OCI-LY3 (cell line): Measurements from ENCODE around the gene FRMD1.
A peak's percentile ranks its signal among the peaks of the same experiment; 100 is the strongest.

Source experiments
- H2AFZ ChIP-seq: fragments of 200-600, 300-600 bp; shearing (Covaris generic); 2 replicates; pipeline ENCODE4 v1.6.0; 2014; ENCODE audit warnings: antibody characterized with exemption, low read depth, low read length
- H3K27ac ChIP-seq: fragments of 200-600, 300-600 bp; sonication (generic); 2 replicates; pipeline ENCODE4 v1.5.1; 2014; ENCODE audit warnings: mild to moderate bottlenecking, low read length, moderate library complexity, mixed read lengths
- H3K27me3 ChIP-seq: fragments of 200-600, 300-600 bp; sonication (generic); 2 replicates; pipeline ENCODE4 v1.6.1; 2014; ENCODE audit warnings: low read depth, low read length, mixed read lengths
- H3K36me3 ChIP-seq: fragments of 200-600, 300-600 bp; sonication (generic); replicated peaks from 2 replicates; pipeline ENCODE3; 2014; ENCODE audit warnings: low read depth, low read length, mixed read lengths
- H3K4me1 ChIP-seq: fragments of 300-600, 200-600 bp; sonication (generic); 2 replicates; pipeline ENCODE4 v1.6.1; 2014; ENCODE audit warnings: low read length, mixed read lengths
- H3K4me2 ChIP-seq: fragments of 200-600, 300-600 bp; sonication (generic); 2 replicates; pipeline ENCODE4 v1.6.1; 2014; ENCODE audit warnings: low read length, mixed read lengths
- H3K4me3 ChIP-seq: fragments of 300-600, 200-600 bp; sonication (generic); 2 replicates; pipeline ENCODE4 v1.5.1; 2014; ENCODE audit warnings: antibody characterized with exemption, mild to moderate bottlenecking, low read length, moderate library complexity
- H3K79me2 ChIP-seq: fragments of 300-600, 200-600 bp; shearing (Covaris generic); 2 replicates; pipeline ENCODE4 v1.6.1; 2014; ENCODE audit warnings: mild to moderate bottlenecking, low read length, mixed read lengths
- H3K9ac ChIP-seq: fragments of 300-600, 200-600 bp; shearing (Covaris generic); 2 replicates; pipeline ENCODE4 v1.6.0; 2014; ENCODE audit warnings: mild to moderate bottlenecking, low read length, moderate library complexity
- H3K9me3 ChIP-seq: fragments of 200-600, 300-600 bp; shearing (Covaris generic); 2 replicates; pipeline ENCODE4 v1.6.1; 2014; ENCODE audit warnings: low read length, mixed read lengths; ENCODE audit not compliant: insufficient read depth
- H4K20me1 ChIP-seq: fragments of 200-600, 300-600 bp; sonication (generic); 2 replicates; pipeline ENCODE4 v1.6.1; 2016; ENCODE audit warnings: low read length, mixed read lengths; ENCODE audit not compliant: insufficient read depth
- EZH2phosphoT487 ChIP-seq: fragments of 200-600 bp; shearing (Covaris generic); IDR thresholded peaks from 2 replicates; pipeline ENCODE4 v1.6.1; 2018; ENCODE audit warnings: antibody characterized with exemption, mixed run types, low read depth
- TF ChIP-seq, protein P1 (sequence below): fragments of 200-600, 300-600 bp; sonication (generic); IDR thresholded peaks from 2 replicates; pipeline ENCODE4 v1.5.1; 2014; ENCODE audit warnings: antibody characterized with exemption, low read length, low read depth

FRMD1 gene

DNA sequence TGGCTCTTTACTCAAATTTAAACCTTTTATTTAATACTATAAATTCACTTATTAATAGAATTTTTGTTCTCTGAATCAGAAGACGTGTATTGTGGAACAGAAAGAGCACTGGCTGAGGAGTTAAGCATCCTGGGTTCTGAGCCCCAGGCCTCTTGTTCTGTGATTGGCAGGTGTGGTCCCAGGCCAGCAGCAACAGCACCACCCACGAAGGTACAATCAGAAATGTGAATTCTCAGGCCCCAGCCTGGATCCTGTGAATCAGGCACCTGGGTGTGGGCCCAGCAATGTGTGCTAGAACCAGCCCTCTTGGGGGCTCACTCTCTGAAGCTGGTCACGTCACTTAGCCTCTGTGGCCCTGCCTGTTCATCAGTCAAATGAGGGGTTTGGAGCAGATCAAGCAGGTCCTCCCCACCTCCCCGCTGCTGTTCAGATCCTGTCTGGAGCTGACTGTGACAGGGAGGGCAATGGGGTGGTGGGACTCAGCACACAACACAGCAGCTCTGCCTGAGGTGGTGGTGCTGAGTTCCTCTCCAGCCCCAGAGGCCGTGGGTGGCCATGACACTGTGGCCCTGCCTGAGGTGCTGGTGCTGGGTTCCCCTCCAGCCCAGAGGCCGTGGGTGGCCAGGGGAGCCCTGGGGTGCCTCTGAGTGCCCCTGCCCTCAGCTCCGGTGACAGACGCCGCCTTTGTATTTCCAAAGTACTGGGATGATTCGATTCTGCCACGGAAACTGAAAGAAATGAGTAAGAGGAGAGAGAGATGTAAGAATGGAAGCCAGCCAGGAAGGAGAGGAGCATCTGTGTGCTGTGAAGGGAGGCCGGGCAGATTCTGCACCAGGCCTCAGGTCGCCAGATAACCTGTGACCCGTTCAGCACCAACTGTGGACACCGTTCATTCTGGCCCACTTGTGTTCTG, 41.6 kb upstream of the FRMD1 start:
- Histone ChIP-seq H3K79me2 (no peaks in the 10 kb centered on the region), H3K36me3 (no peaks in the 10 kb centered on the region), H3K9ac (no peak overlapping the region), H3K4me2 (peak overlapping the region; percentile 36; the same call in 1 of the 2 replicates), H2AFZ (peak overlapping the region; percentile 21; the same call in 1 of the 2 replicates), H4K20me1 (no peaks in the 10 kb centered on the region), H3K27ac (no peak overlapping the region), H3K4me1 (peaks cover 12% of the 10 kb centered on the region), H3K4me3 (no peak overlapping the region), H3K27me3 (no peaks in the 10 kb centered on the region), H3K9me3 (no peaks in the 10 kb centered on the region)
- TF ChIP-seq, protein P1, sequence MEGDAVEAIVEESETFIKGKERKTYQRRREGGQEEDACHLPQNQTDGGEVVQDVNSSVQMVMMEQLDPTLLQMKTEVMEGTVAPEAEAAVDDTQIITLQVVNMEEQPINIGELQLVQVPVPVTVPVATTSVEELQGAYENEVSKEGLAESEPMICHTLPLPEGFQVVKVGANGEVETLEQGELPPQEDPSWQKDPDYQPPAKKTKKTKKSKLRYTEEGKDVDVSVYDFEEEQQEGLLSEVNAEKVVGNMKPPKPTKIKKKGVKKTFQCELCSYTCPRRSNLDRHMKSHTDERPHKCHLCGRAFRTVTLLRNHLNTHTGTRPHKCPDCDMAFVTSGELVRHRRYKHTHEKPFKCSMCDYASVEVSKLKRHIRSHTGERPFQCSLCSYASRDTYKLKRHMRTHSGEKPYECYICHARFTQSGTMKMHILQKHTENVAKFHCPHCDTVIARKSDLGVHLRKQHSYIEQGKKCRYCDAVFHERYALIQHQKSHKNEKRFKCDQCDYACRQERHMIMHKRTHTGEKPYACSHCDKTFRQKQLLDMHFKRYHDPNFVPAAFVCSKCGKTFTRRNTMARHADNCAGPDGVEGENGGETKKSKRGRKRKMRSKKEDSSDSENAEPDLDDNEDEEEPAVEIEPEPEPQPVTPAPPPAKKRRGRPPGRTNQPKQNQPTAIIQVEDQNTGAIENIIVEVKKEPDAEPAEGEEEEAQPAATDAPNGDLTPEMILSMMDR = no peak
- TF ChIP-seq EZH2phosphoT487 = no peak

DNA sequence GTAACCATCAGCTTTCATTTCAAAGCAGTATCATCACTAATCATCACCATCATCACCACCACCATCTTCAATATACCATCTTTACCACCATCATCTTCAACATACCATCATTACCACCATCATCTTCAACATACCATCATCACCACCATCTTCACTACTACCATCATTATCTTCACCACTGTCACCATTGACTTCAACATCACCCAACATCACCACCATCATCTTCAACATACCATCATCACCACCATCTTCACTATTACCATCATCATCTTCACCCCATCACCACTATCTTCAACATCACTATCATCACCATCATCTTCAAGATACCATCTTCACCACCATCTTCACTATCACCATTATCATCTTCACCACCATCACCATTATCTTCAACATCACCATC, 40.5 kb upstream of the FRMD1 start:
- H3K27me3 ChIP-seq = no peaks in the 10 kb centered on the region
- H3K27ac ChIP-seq = no peak overlapping the region
- H3K9ac ChIP-seq = no peak overlapping the region
- no peak for TF ChIP-seq EZH2phosphoT487
- TF ChIP-seq, protein P1 = no peak
- no peaks in the 10 kb centered on the region for H3K79me2 ChIP-seq
- no peaks in the 10 kb centered on the region for H4K20me1 ChIP-seq
- no peaks in the 10 kb centered on the region for H3K9me3 ChIP-seq
- H2AFZ ChIP-seq = no peak overlapping the region
- H3K4me3 ChIP-seq = no peak overlapping the region
- H3K4me1 ChIP-seq = peaks cover 12% of the 10 kb centered on the region
- no peak overlapping the region for H3K4me2 ChIP-seq
- H3K36me3 ChIP-seq = no peaks in the 10 kb centered on the region

DNA sequence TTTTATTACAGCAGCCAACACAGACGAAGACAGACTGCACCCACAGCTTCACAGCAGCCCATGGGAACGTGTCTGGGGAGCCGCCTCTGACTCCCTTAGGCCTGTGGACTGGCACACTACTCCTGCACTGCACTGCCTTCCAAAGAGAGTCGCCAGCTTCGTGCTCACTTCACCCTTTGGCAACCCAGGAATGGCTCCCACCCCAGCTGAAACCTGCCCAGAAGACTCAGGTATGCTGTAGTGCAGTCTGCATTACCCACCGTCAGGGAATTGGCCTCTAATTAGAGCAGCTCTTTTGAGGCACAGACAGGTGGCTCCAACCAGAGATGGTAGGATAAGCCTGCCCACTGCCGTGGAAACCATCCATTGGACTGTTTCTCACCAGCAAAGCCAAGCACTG, 39.9 kb upstream of the FRMD1 start:
- no peak overlapping the region for H2AFZ ChIP-seq
- no peak overlapping the region for H3K9ac ChIP-seq
- no peak overlapping the region for H3K27ac ChIP-seq
- no peaks in the 10 kb centered on the region for H4K20me1 ChIP-seq
- H3K9me3 ChIP-seq = no peaks in the 10 kb centered on the region
- H3K4me2 ChIP-seq = no peak overlapping the region
- TF ChIP-seq EZH2phosphoT487 = no peak
- TF ChIP-seq, protein P1 = no peak
- H3K4me1 ChIP-seq = peaks cover 12% of the 10 kb centered on the region
- no peak overlapping the region for H3K4me3 ChIP-seq
- H3K27me3 ChIP-seq = no peaks in the 10 kb centered on the region
- H3K36me3 ChIP-seq = no peaks in the 10 kb centered on the region
- no peaks in the 10 kb centered on the region for H3K79me2 ChIP-seq

DNA sequence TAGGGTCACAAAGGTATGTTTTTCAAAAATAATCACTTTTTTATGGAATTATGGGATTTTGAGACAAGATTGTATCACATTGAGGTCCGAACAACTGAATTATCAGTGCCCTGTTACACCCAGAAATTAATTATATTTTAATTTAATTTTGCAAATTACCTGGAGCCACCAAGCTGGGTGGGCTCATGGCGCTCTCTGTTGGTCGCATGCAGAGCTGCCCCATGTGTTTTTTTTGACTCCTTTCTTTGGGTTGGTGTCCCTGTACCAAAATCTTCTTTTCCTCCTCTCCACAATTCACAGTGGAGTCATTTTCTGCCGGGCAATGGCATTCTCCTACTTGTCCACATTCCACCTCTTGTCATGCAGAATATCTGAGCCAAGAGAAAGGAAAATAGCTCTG, 38.9 kb upstream of the FRMD1 start:
- Histone ChIP-seq H4K20me1 (no peaks in the 10 kb centered on the region), H3K9ac (no peak overlapping the region), H3K27me3 (no peaks in the 10 kb centered on the region), H3K9me3 (no peaks in the 10 kb centered on the region), H3K36me3 (no peaks in the 10 kb centered on the region), H3K4me1 (peaks cover 12% of the 10 kb centered on the region), H3K4me2 (no peak overlapping the region), H3K79me2 (no peaks in the 10 kb centered on the region), H2AFZ (no peak overlapping the region), H3K4me3 (no peak overlapping the region), H3K27ac (no peak overlapping the region)
- TF ChIP-seq, protein P1 = peak; percentile 32
- TF ChIP-seq EZH2phosphoT487 = no peak
